ENCODE measurements around the gene SRGAP1. TPM values are rescaled to one million over a fixed set of nuclear protein-coding genes. Genes with fewer than 3 reads are reported as not detected.
"Not testable (repeated sequence)": the region's sequence is repeated elsewhere in the genome, so short reads cannot be mapped to it uniquely, and the experiment has no call there.

Gene SRGAP1
- total RNA-seq, 2 experiments from 2014 or later = not detected

- ChIA-PET CTCF (no interaction called here), POLR2A (no interaction called here)
- Mint-ChIP-seq H3K4me1 (ENCODE audit: low read depth) (no peaks in the 10 kb centered on the region), H3K9me3 (ENCODE audit: insufficient read depth) (no peaks in the 10 kb centered on the region), H3K36me3 (ENCODE audit: low read depth) (no peaks in the 10 kb centered on the region), H3K27me3 (ENCODE audit: low read depth) (no peaks in the 10 kb centered on the region), H3K27ac (no peak overlapping the region), H3K4me3 (no peak overlapping the region)
- ATAC-seq = no peak
- DNase-seq = no peak
These were observed 13.5 kb downstream of the SRGAP1 start for GRCh38 chr12:63857771-63858670.

DNA sequence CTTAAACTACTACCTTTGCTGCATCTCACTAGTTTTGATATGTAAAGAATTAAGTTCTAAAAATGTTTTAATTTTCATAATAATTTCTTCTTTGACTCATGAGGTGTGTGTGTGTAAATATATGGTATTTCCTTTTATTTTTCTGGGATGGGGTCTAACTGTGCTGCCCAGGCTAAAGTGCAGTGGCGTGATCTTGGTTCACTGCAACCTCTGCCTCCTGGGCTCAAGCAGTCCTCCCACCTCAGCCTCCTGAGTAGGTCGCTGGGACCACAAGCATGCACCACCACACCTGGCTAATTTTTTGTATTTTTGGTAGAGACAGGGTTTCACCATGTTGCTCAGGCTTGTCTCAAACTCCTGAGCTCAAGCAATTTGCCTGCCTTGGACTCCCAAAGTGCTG, 15.4 kb downstream of the SRGAP1 start:
- H3K27me3 Mint-ChIP-seq (ENCODE audit: low read depth); H3K4me3 Mint-ChIP-seq; POLR2A ChIA-PET; H3K9me3 Mint-ChIP-seq (ENCODE audit: insufficient read depth); ATAC-seq; H3K4me1 Mint-ChIP-seq (ENCODE audit: low read depth); CTCF ChIA-PET; DNase-seq; H3K27ac Mint-ChIP-seq; H3K36me3 Mint-ChIP-seq (ENCODE audit: low read depth): not testable (repeated sequence)

DNA sequence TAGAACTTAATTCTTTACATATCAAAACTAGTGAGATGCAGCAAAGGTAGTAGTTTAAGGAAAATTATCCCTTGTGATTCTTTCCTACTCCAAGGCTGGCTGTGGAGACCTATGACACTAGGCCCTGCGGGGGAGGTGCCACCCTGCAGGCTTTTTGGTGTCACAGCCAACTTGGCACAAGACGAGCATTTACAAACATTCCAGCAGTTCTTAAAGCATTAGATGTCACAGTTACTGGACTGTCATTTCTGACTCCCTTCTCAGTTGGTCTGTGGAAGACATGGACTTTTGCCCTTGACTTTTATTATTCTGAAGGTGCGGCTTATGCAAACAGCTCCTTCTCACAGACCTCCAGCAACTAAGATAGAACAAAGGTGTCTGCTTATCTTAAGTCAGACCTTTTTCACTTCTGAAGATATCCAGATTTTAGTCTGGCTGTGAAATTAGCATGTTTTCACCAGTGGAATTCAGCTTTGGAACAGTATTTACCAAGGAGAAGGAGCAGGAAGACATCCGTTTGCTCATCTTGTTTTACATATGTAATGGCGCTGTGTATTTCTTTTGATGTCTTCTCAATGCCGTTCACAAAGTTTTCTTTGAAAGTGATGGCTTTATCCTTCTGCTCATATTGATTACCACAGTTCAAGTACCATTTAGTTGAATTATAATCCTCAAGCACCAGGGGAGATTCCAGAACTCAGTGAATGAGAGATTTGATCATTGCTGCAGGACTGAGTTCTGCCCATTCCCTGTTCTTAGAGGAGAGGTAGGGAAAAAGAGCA, 17.9 kb downstream of the SRGAP1 start:
- Mint-ChIP-seq H3K4me3 (no peak overlapping the region), H3K27ac (no peak overlapping the region), H3K4me1 (ENCODE audit: low read depth) (no peaks in the 10 kb centered on the region), H3K9me3 (ENCODE audit: insufficient read depth) (no peaks in the 10 kb centered on the region), H3K36me3 (ENCODE audit: low read depth) (no peaks in the 10 kb centered on the region), H3K27me3 (ENCODE audit: low read depth) (peaks cover 4% of the 10 kb centered on the region)
- ATAC-seq (no peak), DNase-seq (no peak)
- CTCF ChIA-PET = no interaction called here
- POLR2A ChIA-PET = no interaction called here

- H3K27ac Mint-ChIP-seq = no peak overlapping the region
These were observed 18.4 kb downstream of the SRGAP1 start for GRCh38 chr12:63862969-63863230.

GRCh38 chr12:63863658-63864453, 19.4 kb downstream of the SRGAP1 start:
- POLR2A ChIA-PET = no interaction called here

More at GRCh38 chr12:63862969-63863230, 18.4 kb downstream of the SRGAP1 start:
- peaks cover 4% of the 10 kb centered on the region for H3K27me3 Mint-ChIP-seq (ENCODE audit: low read depth)
- ChIA-PET POLR2A (no interaction called here), CTCF (no interaction called here)
- ATAC-seq (no peak), DNase-seq (no peak)
- no peak overlapping the region for H3K4me3 Mint-ChIP-seq
- no peaks in the 10 kb centered on the region for H3K9me3 Mint-ChIP-seq (ENCODE audit: insufficient read depth)
- H3K36me3 Mint-ChIP-seq (ENCODE audit: low read depth) = no peaks in the 10 kb centered on the region
- H3K4me1 Mint-ChIP-seq (ENCODE audit: low read depth) = no peaks in the 10 kb centered on the region

DNA sequence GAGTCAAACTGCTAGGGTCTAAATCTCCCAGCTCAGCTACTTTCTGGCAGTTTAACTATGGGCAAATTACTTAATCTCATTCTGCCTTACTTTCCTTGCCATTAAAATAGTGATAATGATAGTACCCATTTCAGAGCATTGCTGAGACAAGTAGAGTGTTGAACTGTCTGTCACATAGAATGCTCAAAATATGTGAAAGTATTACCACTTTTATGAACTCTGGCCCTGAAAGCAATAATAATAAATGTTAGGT, 19.9 kb downstream of the SRGAP1 start:
- no peak for ATAC-seq
- CTCF ChIA-PET = no interaction called here
- Mint-ChIP-seq H3K27ac (no peak overlapping the region), H3K4me1 (ENCODE audit: low read depth) (no peaks in the 10 kb centered on the region), H3K4me3 (no peak overlapping the region), H3K36me3 (ENCODE audit: low read depth) (no peaks in the 10 kb centered on the region), H3K9me3 (ENCODE audit: insufficient read depth) (no peaks in the 10 kb centered on the region), H3K27me3 (ENCODE audit: low read depth) (peaks cover 4% of the 10 kb centered on the region)
- DNase-seq = no peak
- POLR2A ChIA-PET = no interaction called here

More at GRCh38 chr12:63863658-63864453, 19.4 kb downstream of the SRGAP1 start:
- no peaks in the 10 kb centered on the region for H3K36me3 Mint-ChIP-seq (ENCODE audit: low read depth)
- CTCF ChIA-PET = no interaction called here
- H3K27me3 Mint-ChIP-seq (ENCODE audit: low read depth) = peaks cover 4% of the 10 kb centered on the region
- H3K4me3 Mint-ChIP-seq = no peak overlapping the region
- ATAC-seq (no peak), DNase-seq (no peak)
- H3K27ac Mint-ChIP-seq = no peak overlapping the region
- no peaks in the 10 kb centered on the region for H3K9me3 Mint-ChIP-seq (ENCODE audit: insufficient read depth)
- no peaks in the 10 kb centered on the region for H3K4me1 Mint-ChIP-seq (ENCODE audit: low read depth)

DNA sequence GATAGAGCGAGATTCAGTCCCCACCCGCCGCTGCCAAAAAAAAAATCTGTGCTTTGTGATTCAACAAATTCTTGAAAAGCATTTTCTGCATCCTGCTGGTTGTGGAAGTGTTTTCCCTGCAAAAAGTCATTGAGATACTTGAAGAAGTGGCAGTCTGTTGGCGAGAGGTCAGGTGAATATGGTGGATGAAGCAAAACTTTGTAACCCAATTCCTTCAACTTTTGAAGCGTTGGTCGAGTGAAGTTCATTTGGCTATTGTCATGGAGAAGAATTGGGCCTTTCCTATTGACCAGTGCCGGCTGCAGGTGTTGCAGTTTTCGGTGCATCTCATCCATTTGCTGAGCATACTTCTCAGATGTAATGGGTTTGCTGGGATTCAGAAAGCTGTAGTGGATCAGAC, 20.9 kb downstream of the SRGAP1 start:
- POLR2A ChIA-PET = no interaction called here
- peaks cover 4% of the 10 kb centered on the region for H3K27me3 Mint-ChIP-seq (ENCODE audit: low read depth)
- ATAC-seq (no peak), DNase-seq (no peak)
- no peak overlapping the region for H3K27ac Mint-ChIP-seq
- no peaks in the 10 kb centered on the region for H3K36me3 Mint-ChIP-seq (ENCODE audit: low read depth)
- CTCF ChIA-PET = no interaction called here
- no peak overlapping the region for H3K4me3 Mint-ChIP-seq
- no peaks in the 10 kb centered on the region for H3K4me1 Mint-ChIP-seq (ENCODE audit: low read depth)
- no peaks in the 10 kb centered on the region for H3K9me3 Mint-ChIP-seq (ENCODE audit: insufficient read depth)

DNA sequence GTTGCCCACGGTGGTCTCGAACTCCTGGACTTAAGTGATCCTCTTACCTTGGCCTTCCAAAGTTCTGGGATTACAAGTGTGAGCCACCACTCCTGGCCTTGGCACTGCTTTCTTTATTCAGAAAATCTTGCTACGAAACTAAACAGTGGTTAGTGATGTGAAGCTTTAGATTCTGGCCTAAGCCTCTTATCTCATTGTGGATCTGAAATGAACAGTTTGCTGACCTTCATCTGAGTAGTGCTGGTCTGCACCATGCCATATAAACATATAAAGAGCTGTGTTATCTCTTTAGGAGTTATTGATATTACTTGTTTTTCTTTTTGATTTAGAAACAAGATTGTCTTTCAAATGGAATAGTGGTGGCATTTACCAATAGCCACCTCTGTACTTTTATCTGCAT, 22.6 kb downstream of the SRGAP1 start:
- H3K36me3 Mint-ChIP-seq (ENCODE audit: low read depth) = no peaks in the 10 kb centered on the region
- ChIA-PET POLR2A (no interaction called here), CTCF (no interaction called here)
- DNase-seq (no peak), ATAC-seq (no peak)
- peaks cover 4% of the 10 kb centered on the region for H3K27me3 Mint-ChIP-seq (ENCODE audit: low read depth)
- H3K27ac Mint-ChIP-seq = no peak overlapping the region
- H3K4me1 Mint-ChIP-seq (ENCODE audit: low read depth) = no peaks in the 10 kb centered on the region
- H3K9me3 Mint-ChIP-seq (ENCODE audit: insufficient read depth) = no peaks in the 10 kb centered on the region
- no peak overlapping the region for H3K4me3 Mint-ChIP-seq

DNA sequence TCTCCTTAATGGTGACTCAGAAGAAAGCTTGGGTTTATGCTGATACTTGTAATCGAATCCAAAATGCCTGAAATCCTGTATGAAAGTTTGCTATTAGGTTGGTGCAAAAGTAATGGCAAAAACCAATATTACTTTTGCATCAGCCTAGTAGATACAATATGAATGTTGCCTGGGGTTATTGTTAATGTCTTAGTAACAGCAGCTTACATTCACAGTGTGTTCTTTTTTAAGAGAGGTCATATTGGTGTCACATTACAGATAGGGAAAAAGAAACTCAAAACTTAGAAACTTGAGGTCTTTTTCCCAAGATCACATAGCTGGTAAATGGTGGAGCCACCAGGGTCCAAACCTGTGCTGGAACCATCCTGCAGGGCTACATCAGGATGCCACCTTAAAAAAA, 25.2 kb downstream of the SRGAP1 start:
- Mint-ChIP-seq H3K36me3 (ENCODE audit: low read depth) (no peaks in the 10 kb centered on the region), H3K27ac (no peak overlapping the region), H3K27me3 (ENCODE audit: low read depth) (no peaks in the 10 kb centered on the region), H3K4me3 (no peak overlapping the region), H3K9me3 (ENCODE audit: insufficient read depth) (no peaks in the 10 kb centered on the region), H3K4me1 (ENCODE audit: low read depth) (no peaks in the 10 kb centered on the region)
- CTCF ChIA-PET = no interaction called here
- ATAC-seq (no peak), DNase-seq (no peak)
- POLR2A ChIA-PET = no interaction called here

DNA sequence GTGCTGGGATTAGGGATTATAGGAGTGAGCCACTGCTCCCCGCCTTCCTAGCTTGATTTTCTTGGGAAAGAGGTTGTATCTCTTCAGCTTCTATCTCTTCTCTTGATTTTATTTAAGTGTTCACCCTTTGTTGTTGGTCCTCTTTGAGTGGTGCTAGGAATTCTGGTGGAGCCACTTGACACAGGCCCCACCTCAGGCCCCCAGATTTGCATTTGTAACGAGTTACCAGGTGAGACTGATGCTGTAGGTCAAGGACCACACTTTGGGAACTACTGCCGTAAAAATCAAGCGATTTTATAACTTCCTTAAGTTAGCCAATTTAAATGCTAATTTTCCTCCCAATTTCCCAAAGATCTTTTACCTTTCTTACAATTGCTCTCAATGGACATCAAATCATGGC, 26.3 kb downstream of the SRGAP1 start:
- no peaks in the 10 kb centered on the region for H3K36me3 Mint-ChIP-seq (ENCODE audit: low read depth)
- H3K4me1 Mint-ChIP-seq (ENCODE audit: low read depth) = no peaks in the 10 kb centered on the region
- no peak for ATAC-seq
- no peaks in the 10 kb centered on the region for H3K27me3 Mint-ChIP-seq (ENCODE audit: low read depth)
- H3K4me3 Mint-ChIP-seq = no peak overlapping the region
- POLR2A ChIA-PET = no interaction called here
- no peak for DNase-seq
- CTCF ChIA-PET = interaction anchor here (1.0 kb wide), 1 partner anchor 26 kb away, joined by 3 read pairs; the partner anchor contains the start of gene SRGAP1
- no peak overlapping the region for H3K27ac Mint-ChIP-seq
- no peaks in the 10 kb centered on the region for H3K9me3 Mint-ChIP-seq (ENCODE audit: insufficient read depth)

DNA sequence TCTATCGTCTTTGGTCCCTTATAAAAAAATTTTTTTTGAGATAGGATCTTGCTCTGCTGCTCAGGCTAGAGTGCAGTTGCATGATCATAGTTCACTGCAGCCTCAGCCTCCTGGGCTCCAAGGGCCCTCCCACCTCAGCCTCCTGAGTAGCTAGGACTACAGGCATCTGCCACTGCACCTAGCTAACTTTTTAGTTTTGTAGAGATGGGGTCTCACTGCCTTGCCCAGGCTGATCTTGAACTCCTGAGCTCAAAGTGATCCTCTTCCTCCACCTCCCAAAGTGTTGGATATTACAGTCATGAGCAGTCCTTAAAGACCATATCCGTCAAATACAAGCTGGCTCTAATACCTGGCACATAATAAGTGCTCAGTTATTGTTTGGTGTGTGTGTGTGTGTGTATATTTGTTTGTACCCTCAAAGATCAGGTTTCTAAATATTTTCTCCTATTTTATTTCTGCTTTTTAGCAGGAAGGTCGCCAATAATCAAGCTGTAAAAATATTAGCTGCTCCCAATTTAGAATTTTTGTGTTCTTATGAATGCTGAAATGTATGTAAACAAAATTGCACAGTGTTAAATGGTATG, 30.5 kb downstream of the SRGAP1 start:
- Mint-ChIP-seq H3K27ac (no peak overlapping the region), H3K4me1 (ENCODE audit: low read depth) (no peaks in the 10 kb centered on the region), H3K9me3 (ENCODE audit: insufficient read depth) (no peaks in the 10 kb centered on the region), H3K36me3 (ENCODE audit: low read depth) (no peaks in the 10 kb centered on the region), H3K27me3 (ENCODE audit: low read depth) (peaks cover 3% of the 10 kb centered on the region), H3K4me3 (no peak overlapping the region)
- no peak for DNase-seq
- no peak for ATAC-seq
- ChIA-PET CTCF (no interaction called here), POLR2A (no interaction called here)

DNA sequence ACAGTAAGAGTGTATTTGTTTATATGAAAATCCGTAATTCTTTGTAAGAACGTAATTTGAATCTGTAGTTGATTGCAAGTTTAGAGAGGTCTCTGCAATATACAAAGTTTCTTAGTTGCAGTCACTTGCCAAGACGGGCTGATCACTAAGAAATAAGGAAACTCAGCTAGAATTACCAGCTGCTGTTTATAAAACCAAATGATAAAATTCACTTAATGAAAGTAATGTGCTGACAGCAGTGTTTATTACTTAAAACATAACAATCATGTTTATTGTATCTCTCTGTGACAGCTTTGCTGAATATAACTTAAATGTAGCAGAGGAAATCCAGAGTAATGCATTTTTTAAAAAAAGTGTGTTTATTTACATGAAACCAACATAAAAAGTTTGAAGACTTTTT, 31.2 kb downstream of the SRGAP1 start:
- Mint-ChIP-seq H3K9me3 (ENCODE audit: insufficient read depth) (no peaks in the 10 kb centered on the region), H3K36me3 (ENCODE audit: low read depth) (no peaks in the 10 kb centered on the region), H3K27me3 (ENCODE audit: low read depth) (peaks cover 3% of the 10 kb centered on the region), H3K4me1 (ENCODE audit: low read depth) (no peaks in the 10 kb centered on the region), H3K27ac (no peak overlapping the region), H3K4me3 (no peak overlapping the region)
- DNase-seq (no peak), ATAC-seq (no peak)
- ChIA-PET POLR2A (no interaction called here), CTCF (no interaction called here)
